Left ventricle myocardium inferior (tissue), 1 donor: ENCODE data around the gene AGBL5. TPM values are rescaled to one million over a fixed set of nuclear protein-coding genes. Genes with fewer than 3 reads are reported as not detected.

ENCODE experiments used
- DNase-seq: peaks from one replicate; pipeline ENCODE4 v3.0.0-alpha.2; 2020
- H3K27ac ChIP-seq: fragments of 200-600 bp; replicated peaks from 2 replicates; pipeline ENCODE4 v1.8.0; 2021
- H3K27me3 ChIP-seq: fragments of 200-600 bp; 2 replicates; pipeline ENCODE4 v1.8.0; 2021; ENCODE audit warnings: low read depth
- H3K36me3 ChIP-seq: fragments of 200-600 bp; 2 replicates; pipeline ENCODE4 v1.8.0; 2021
- H3K4me1 ChIP-seq: fragments of 200-600 bp; 2 replicates; pipeline ENCODE4 v1.8.0; 2021
- H3K4me3 ChIP-seq: fragments of 200-600 bp; 2 replicates; pipeline ENCODE4 v1.8.0; 2021; ENCODE audit warnings: mild to moderate bottlenecking, moderate library complexity
- H3K9me3 ChIP-seq: fragments of 200-600 bp; replicated peaks from 2 replicates; pipeline ENCODE4 v1.8.0; 2021
- intact Hi-C: fragments of 100-400 bp; cut with micrococcal nuclease; formaldehyde crosslinking; loops from one replicate; pipeline ENCODE4 v1.11.0; 2022
- total RNA-seq: library from RNA; stranded (reverse); fragmentation: NEBNext Ultra II Directional; extraction: Animal tissue kit (Norgen Biotek cat#: 25700); gene quantifications from one replicate; pipeline ENCODE4 v1.2.1, GENCODE V29; 2021
- TF ChIP-seq, protein P1 (sequence below): fragments of 200-600 bp; IDR thresholded peaks from 2 replicates; pipeline ENCODE4 v1.8.0; 2021; ENCODE audit warnings: antibody characterized with exemption, mild to moderate bottlenecking, borderline replicate concordance
- donor health status: DM: no; HTN: yes; CAD: no; lungs with severe emphysema.

The AGBL5 gene
- total RNA-seq, 1 donor from 2014 or later, result 10.0 TPM

DNA sequence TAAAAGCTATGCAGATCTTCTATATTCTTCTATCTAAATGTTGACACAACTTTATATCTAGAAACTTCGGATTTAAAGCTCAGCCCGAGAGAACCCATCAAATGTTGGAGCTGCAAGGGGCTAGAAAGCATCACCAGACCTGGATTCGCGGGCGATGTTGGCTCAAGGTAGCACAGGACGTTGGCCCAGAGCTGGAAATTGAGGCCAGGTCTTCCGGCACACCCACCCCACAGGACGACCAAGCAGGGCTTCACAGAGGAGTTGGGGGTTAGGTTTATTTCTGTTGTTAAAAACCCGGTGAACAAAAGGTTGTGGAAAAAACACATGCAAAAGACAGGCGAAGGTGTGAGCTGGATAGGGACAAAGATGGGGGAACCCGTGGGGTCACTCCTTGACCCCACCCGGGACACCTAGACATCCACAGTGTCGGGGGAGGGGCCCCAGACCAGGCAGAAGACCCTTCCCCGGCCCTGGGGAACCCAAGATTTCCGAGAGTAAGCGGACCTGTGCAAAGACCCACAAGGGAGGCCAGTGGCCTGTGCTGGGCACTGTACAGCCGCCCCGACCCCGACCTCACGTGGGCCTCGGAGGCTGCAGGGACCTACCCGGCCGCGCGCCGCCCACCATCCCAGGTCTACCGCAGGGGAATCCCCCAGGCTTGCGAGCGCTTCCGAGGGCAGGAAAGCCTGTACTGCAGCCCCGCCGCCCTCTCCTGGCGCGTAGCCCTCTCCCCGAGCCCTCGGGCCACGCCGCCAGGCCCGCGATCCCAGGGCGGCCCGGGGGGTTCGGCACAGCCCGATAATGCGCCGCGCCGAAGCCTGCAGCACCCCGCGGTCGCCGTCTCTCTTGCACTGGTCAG lies 1.8 kb upstream of the AGBL5 start:
- no peaks in the 10 kb centered on the region for H3K27me3 ChIP-seq
- DNase-seq, result no peak
- intact Hi-C loops, result no loop called here
- H3K36me3 ChIP-seq, result peaks cover 11% of the 10 kb centered on the region
- peak overlapping the region; percentile 96 for H3K27ac ChIP-seq
- H3K9me3 ChIP-seq, result no peaks in the 10 kb centered on the region
- H3K4me3 ChIP-seq, result peak overlapping the region; percentile 97
- TF ChIP-seq, protein P1, sequence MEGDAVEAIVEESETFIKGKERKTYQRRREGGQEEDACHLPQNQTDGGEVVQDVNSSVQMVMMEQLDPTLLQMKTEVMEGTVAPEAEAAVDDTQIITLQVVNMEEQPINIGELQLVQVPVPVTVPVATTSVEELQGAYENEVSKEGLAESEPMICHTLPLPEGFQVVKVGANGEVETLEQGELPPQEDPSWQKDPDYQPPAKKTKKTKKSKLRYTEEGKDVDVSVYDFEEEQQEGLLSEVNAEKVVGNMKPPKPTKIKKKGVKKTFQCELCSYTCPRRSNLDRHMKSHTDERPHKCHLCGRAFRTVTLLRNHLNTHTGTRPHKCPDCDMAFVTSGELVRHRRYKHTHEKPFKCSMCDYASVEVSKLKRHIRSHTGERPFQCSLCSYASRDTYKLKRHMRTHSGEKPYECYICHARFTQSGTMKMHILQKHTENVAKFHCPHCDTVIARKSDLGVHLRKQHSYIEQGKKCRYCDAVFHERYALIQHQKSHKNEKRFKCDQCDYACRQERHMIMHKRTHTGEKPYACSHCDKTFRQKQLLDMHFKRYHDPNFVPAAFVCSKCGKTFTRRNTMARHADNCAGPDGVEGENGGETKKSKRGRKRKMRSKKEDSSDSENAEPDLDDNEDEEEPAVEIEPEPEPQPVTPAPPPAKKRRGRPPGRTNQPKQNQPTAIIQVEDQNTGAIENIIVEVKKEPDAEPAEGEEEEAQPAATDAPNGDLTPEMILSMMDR, result no peak
- peaks cover 29% of the 10 kb centered on the region for H3K4me1 ChIP-seq

DNA sequence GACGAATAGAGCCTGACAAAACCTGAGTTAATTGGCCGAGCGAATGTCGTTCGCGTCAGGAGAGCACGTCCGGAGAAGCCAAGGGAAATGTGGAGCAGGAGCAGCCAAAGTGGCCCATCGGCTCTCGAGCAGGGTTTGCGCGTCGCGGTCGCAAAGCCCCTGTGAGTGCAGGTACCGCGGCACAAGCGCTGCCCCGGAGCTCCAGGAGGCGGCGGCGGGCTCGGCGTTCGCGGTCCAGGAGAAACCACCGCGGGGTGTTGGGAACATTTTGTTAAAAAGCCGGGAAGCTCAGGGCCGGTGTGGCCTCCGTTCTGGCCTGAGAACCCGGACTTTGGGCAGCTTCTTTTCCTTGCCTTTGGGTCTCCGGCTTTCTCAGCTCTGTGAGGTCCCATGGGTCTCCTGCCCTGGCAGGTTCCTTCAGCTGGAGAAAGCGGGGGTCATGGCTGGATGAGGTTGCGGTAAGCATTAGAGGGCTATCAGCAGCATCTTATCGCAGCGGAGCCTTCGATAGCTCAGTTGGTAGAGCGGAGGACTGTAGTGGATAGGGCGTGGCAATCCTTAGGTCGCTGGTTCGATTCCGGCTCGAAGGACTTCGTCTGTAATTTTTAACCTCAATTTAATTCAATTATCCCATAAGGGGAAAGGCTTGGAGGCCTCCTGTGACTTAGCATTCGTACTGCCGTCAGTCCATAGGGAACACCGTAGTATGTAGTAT lies 1.0 kb upstream of the AGBL5 start:
- H3K4me3 ChIP-seq, result peak overlapping the region; percentile 97
- no peaks in the 10 kb centered on the region for H3K9me3 ChIP-seq
- H3K27ac ChIP-seq, result peak overlapping the region; percentile 96
- TF ChIP-seq, protein P1, result peak; percentile 65
- peak; percentile 86 for DNase-seq
- H3K36me3 ChIP-seq, result peaks cover 19% of the 10 kb centered on the region
- H3K4me1 ChIP-seq, result peaks cover 29% of the 10 kb centered on the region
- intact Hi-C loops, result no loop called here
- H3K27me3 ChIP-seq, result no peaks in the 10 kb centered on the region

DNA sequence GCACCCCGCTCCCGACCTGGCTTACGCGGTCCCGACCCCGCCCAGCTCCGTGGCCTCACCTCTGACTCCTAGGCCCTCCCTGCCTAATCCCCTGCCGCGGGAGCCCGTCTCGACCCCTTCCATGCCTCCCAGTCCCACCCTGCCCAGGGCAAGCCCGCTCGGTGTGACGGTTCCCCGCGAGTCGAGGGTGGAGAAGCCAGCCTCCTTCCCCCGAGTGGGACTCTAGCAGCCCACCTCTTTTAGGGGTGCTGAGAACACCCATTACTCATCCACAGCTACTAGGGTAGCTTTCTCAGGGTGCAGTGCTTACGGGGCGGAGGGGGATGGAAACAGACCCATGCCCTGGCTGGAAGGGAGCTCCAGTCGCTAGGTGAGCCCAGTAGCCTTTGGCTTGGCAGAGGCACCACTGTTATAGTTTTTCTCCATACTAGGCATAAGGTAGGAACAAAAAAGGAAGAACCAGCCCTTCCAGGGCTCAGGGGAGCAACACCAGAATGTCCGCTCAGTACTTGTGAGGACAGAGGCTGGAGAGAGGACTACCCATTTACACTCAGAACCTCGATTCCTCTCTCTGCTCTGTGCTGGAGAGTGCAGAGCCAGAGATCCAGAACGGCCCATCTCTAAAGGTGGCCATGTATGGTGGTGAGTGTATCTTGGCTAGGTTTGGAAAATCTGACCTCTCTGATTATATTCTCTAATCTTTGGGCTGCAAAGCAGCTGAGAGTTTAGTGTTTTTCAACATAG lies 606 bp downstream of the AGBL5 start:
- H3K27me3 ChIP-seq, result no peaks in the 10 kb centered on the region
- peaks cover 29% of the 10 kb centered on the region for H3K4me1 ChIP-seq
- peaks cover 35% of the 10 kb centered on the region for H3K36me3 ChIP-seq
- TF ChIP-seq, protein P1, result no peak
- no peaks in the 10 kb centered on the region for H3K9me3 ChIP-seq
- DNase-seq, result peak; percentile 44
- peak overlapping the region; percentile 97 for H3K4me3 ChIP-seq
- H3K27ac ChIP-seq, result peak overlapping the region; percentile 96
- intact Hi-C loops, result no loop called here

DNA sequence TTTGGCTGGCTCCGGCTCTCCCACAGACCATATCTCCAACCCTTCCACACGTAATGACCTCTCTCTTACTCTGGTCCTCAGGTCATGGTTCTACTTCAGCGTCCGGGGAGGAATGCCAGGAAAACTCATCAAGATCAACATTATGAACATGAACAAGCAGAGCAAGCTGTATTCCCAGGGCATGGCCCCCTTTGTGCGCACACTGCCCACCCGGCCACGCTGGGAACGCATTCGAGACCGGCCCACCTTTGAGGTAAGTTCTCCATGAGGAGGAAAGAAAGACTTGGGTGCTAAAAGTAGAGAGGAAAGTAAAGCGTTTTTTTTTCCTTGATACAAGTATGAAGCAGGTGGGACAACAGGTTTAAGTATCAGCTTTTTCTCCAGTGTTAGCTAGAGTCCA lies 1.9 kb downstream of the AGBL5 start:
- no peak for DNase-seq
- H3K4me1 ChIP-seq, result peaks cover 29% of the 10 kb centered on the region
- intact Hi-C loops, result no loop called here
- H3K27me3 ChIP-seq, result no peaks in the 10 kb centered on the region
- TF ChIP-seq, protein P1, result no peak
- no peak overlapping the region for H3K4me3 ChIP-seq
- H3K9me3 ChIP-seq, result no peaks in the 10 kb centered on the region
- no peak overlapping the region for H3K27ac ChIP-seq
- peaks cover 47% of the 10 kb centered on the region for H3K36me3 ChIP-seq

DNA sequence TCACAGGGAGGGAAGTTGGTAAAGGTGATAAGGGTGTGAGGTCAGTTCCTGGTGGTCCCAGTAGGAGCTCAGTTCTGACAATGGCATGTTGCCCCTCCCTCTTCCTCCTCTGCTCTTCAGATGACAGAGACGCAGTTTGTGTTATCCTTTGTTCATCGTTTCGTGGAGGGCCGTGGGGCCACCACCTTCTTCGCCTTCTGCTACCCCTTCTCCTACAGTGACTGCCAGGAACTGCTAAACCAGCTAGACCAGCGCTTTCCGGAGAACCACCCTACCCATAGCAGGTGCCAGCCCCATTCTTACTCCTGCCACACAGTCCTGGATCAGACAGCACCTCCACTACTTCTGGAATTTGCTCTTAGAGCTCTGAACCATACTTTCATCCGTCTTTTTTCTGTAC lies 2.3 kb downstream of the AGBL5 start:
- Histone ChIP-seq H3K27ac (no peak overlapping the region), H3K4me3 (no peak overlapping the region), H3K9me3 (no peaks in the 10 kb centered on the region), H3K4me1 (peaks cover 29% of the 10 kb centered on the region), H3K36me3 (peaks cover 48% of the 10 kb centered on the region), H3K27me3 (no peaks in the 10 kb centered on the region)
- TF ChIP-seq, protein P1, result no peak
- no peak for DNase-seq
- intact Hi-C loops, result no loop called here
